ENCODE data around the gene CLIC5. TPM values are rescaled to one million over a fixed set of nuclear protein-coding genes. Genes with fewer than 3 reads are reported as not detected.

CLIC5 gene
- total RNA-seq, 1 donor from 2014 or later: 0.32 TPM

GRCh38 chr6:46010771-46011170 lies 4.9 kb downstream of the CLIC5 start:
- Histone ChIP-seq H3K27me3 (ENCODE audit: insufficient read depth, low read length) (peaks cover 39% of the 10 kb centered on the region), H2AFZ (ENCODE audit: low read depth, low read length) (no peak overlapping the region), H3K27ac (ENCODE audit: low read depth, low read length) (no peak overlapping the region), H3K36me3 (ENCODE audit: insufficient read depth, low read length) (no peaks in the 10 kb centered on the region), H3K9me3 (ENCODE audit: insufficient read depth, low read depth, low read length) (no peaks in the 10 kb centered on the region), H3K9ac (ENCODE audit: low read length) (no peak overlapping the region), H3K4me3 (ENCODE audit: insufficient read depth, low read depth, low read length) (no peak overlapping the region), H3K4me2 (ENCODE audit: low read length) (peak overlapping the region; percentile 32), H3K4me1 (ENCODE audit: insufficient read depth, low read length) (peaks cover 10% of the 10 kb centered on the region), H4K20me1 (ENCODE audit: insufficient read depth, low read length) (no peaks in the 10 kb centered on the region), H3K79me2 (ENCODE audit: insufficient read depth, low read length) (no peaks in the 10 kb centered on the region)
- Mint-ChIP-seq H3K4me1 (ENCODE audit: low read depth, unreplicated experiment) (peaks cover 19% of the 10 kb centered on the region), H3K27ac (ENCODE audit: unreplicated experiment) (no peak overlapping the region), H3K9me3 (ENCODE audit: unreplicated experiment) (no peaks in the 10 kb centered on the region), H3K4me3 (ENCODE audit: unreplicated experiment) (no peak overlapping the region), H3K36me3 (ENCODE audit: low read depth, unreplicated experiment) (no peaks in the 10 kb centered on the region), H3K27me3 (ENCODE audit: low read depth, unreplicated experiment) (peaks cover 20% of the 10 kb centered on the region)
- TF ChIP-seq EZH2 (IDR thresholded peaks at IDR 0.05; ENCODE audit: insufficient read depth, low read length) (no peak), CTCF (IDR thresholded peaks at IDR 0.05; ENCODE audit: insufficient read depth, low read depth, low read length) (no peak)
- no peak for DNase-seq (ENCODE audit: low read depth)
- no peak for FAIRE-seq

GRCh38 chr6:46010270-46010669 lies 5.4 kb downstream of the CLIC5 start:
- no peak overlapping the region for H3K4me3 Mint-ChIP-seq (ENCODE audit: unreplicated experiment)

More at GRCh38 chr6:46010270-46010669, 5.4 kb downstream of the CLIC5 start:
- Mint-ChIP-seq H3K9me3 (ENCODE audit: unreplicated experiment) (no peaks in the 10 kb centered on the region), H3K36me3 (ENCODE audit: low read depth, unreplicated experiment) (no peaks in the 10 kb centered on the region), H3K27ac (ENCODE audit: unreplicated experiment) (no peak overlapping the region), H3K27me3 (ENCODE audit: low read depth, unreplicated experiment) (peaks cover 18% of the 10 kb centered on the region), H3K4me1 (ENCODE audit: low read depth, unreplicated experiment) (peaks cover 19% of the 10 kb centered on the region)
- H3K9me3 ChIP-seq (ENCODE audit: insufficient read depth, low read depth, low read length): no peaks in the 10 kb centered on the region
- no peak for TF ChIP-seq CTCF (IDR thresholded peaks at IDR 0.05; ENCODE audit: insufficient read depth, low read depth, low read length)
- H3K4me2 ChIP-seq (ENCODE audit: low read length): no peak overlapping the region
- H3K4me3 ChIP-seq (ENCODE audit: insufficient read depth, low read depth, low read length): no peak overlapping the region
- no peaks in the 10 kb centered on the region for H3K79me2 ChIP-seq (ENCODE audit: insufficient read depth, low read length)
- no peak overlapping the region for H3K9ac ChIP-seq (ENCODE audit: low read length)
- peaks cover 35% of the 10 kb centered on the region for H3K27me3 ChIP-seq (ENCODE audit: insufficient read depth, low read length)
- DNase-seq (ENCODE audit: low read depth) (no peak), FAIRE-seq (no peak)
- no peak overlapping the region for H2AFZ ChIP-seq (ENCODE audit: low read depth, low read length)
- no peak overlapping the region for H3K27ac ChIP-seq (ENCODE audit: low read depth, low read length)
- no peaks in the 10 kb centered on the region for H3K36me3 ChIP-seq (ENCODE audit: insufficient read depth, low read length)
- H3K4me1 ChIP-seq (ENCODE audit: insufficient read depth, low read length): peaks cover 5% of the 10 kb centered on the region
- no peaks in the 10 kb centered on the region for H4K20me1 ChIP-seq (ENCODE audit: insufficient read depth, low read length)

Data from astrocyte (in vitro differentiated cells and primary cell).